PFSK-1 (cell line): Measurements from ENCODE around the gene PRXL2B.

ENCODE experiments used
- FOXP2 ChIP-seq: optimal IDR thresholded peaks from 2 replicates; pipeline ENCODE3; 2011; ENCODE audit warnings: borderline replicate concordance, control low read depth, inconsistent platforms; ENCODE audit not compliant: insufficient read depth; ENCODE audit errors: extremely low read length, extremely low read depth
- POLR2AphosphoS5 ChIP-seq: IDR thresholded peaks from 2 replicates; pipeline ENCODE4 v1.6.1; 2012; ENCODE audit warnings: low read depth, mild to moderate bottlenecking, control low read depth, low read length, moderate library complexity
- SIN3A ChIP-seq: IDR thresholded peaks from 2 replicates; pipeline ENCODE4 v1.6.1; 2012; ENCODE audit warnings: mild to moderate bottlenecking, low read length, moderate library complexity, borderline replicate concordance; ENCODE audit not compliant: insufficient read depth
- TAF1 ChIP-seq: IDR thresholded peaks from 2 replicates; pipeline ENCODE4 v1.6.1; 2012; ENCODE audit warnings: low read length, control low read depth, borderline replicate concordance; ENCODE audit not compliant: insufficient read depth
- TF ChIP-seq, protein P1 (sequence below), 2 experiments: IDR thresholded peaks; 2 replicates each; pipeline versions ENCODE4 v1.6.1 to v1.8.0; 2011 to 2012; ENCODE audit warnings: low read depth in 2 of 2, low read length in 2 of 2, control low read depth in 1 of 2, inconsistent platforms in 1 of 2, mild to moderate bottlenecking in 1 of 2, moderate library complexity in 1 of 2; ENCODE audit not compliant: insufficient read depth in 1 of 2

DNA sequence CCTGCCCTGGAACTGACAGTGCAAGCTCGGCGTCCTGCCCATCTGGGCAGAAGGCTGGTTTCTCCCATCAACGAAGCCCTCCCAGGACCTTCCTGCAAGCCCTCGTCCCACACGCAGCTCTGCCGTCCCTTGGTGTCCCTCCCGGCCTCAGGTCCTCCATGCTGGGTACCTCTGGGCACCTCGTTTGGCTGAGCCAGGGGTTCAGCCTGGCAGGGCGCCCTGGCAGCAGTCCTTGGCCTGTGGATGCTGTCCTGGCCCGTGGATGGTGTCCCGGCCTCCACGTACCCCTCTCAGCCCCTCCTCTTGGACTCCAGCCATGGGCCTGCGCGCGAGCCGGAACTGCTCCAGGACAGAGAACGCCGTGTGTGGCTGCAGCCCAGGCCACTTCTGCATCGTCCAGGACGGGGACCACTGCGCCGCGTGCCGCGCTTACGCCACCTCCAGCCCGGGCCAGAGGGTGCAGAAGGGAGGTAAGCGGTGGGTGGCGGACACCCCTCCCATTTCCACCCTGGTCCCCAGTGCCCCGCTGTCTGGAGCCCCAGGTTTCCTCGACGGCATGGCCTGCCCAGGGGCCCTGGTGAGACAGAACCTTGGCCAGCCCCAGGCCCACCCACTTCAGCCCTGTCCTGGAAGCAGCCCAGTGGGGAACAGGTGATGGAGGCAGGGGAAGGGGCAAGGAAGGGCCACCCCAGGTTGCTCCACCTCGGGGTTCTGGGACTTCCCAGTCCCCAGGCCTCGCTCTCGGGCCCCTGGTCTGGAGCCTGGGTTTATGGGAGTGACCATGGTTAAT is 26.9 kb upstream of the PRXL2B start:
- TF ChIP-seq, protein P1, sequence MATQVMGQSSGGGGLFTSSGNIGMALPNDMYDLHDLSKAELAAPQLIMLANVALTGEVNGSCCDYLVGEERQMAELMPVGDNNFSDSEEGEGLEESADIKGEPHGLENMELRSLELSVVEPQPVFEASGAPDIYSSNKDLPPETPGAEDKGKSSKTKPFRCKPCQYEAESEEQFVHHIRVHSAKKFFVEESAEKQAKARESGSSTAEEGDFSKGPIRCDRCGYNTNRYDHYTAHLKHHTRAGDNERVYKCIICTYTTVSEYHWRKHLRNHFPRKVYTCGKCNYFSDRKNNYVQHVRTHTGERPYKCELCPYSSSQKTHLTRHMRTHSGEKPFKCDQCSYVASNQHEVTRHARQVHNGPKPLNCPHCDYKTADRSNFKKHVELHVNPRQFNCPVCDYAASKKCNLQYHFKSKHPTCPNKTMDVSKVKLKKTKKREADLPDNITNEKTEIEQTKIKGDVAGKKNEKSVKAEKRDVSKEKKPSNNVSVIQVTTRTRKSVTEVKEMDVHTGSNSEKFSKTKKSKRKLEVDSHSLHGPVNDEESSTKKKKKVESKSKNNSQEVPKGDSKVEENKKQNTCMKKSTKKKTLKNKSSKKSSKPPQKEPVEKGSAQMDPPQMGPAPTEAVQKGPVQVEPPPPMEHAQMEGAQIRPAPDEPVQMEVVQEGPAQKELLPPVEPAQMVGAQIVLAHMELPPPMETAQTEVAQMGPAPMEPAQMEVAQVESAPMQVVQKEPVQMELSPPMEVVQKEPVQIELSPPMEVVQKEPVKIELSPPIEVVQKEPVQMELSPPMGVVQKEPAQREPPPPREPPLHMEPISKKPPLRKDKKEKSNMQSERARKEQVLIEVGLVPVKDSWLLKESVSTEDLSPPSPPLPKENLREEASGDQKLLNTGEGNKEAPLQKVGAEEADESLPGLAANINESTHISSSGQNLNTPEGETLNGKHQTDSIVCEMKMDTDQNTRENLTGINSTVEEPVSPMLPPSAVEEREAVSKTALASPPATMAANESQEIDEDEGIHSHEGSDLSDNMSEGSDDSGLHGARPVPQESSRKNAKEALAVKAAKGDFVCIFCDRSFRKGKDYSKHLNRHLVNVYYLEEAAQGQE (IDR thresholded peaks at IDR 0.05; ENCODE audit: insufficient read depth in 1 of 2, low read depth in 2 of 2, low read length in 2 of 2), result no peak
- TF ChIP-seq POLR2AphosphoS5 (no peak), SIN3A (no peak), TAF1 (no peak), FOXP2 (no peak)
